ENCODE data around the gene RFESD. TPM values are rescaled to one million over a fixed set of nuclear protein-coding genes. Genes with fewer than 3 reads are reported as not detected.

RFESD gene
- total and polyA plus RNA-seq, 10 of the 15 experiments (the other 5 are each of a cell fraction or from before 2014, with no cell fraction given), result 1.9 to 14.7 (median 4.9) TPM

- TF ChIP-seq, protein P1, sequence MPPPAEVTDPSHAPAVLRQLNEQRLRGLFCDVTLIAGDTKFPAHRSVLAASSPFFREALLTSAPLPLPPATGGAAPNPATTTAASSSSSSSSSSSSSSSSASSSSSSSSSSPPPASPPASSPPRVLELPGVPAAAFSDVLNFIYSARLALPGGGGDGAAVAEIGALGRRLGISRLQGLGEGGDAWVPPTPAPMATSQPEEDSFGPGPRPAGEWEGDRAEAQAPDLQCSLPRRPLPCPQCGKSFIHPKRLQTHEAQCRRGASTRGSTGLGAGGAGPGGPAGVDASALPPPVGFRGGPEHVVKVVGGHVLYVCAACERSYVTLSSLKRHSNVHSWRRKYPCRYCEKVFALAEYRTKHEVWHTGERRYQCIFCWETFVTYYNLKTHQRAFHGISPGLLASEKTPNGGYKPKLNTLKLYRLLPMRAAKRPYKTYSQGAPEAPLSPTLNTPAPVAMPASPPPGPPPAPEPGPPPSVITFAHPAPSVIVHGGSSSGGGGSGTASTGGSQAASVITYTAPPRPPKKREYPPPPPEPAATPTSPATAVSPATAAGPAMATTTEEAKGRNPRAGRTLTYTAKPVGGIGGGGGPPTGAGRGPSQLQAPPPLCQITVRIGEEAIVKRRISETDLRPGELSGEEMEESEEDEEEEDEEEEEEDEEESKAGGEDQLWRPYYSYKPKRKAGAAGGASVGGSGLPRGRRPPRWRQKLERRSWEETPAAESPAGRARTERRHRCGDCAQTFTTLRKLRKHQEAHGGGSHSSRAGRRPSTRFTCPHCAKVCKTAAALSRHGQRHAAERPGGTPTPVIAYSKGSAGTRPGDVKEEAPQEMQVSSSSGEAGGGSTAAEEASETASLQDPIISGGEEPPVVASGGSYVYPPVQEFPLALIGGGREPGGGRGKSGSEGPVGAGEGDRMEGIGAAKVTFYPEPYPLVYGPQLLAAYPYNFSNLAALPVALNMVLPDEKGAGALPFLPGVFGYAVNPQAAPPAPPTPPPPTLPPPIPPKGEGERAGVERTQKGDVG (CRISPR knock-in tag; IDR thresholded peaks at IDR 0.05), result no peak
- TF ChIP-seq KAT2A (conservative IDR thresholded peaks at IDR 0.05; ENCODE audit: control insufficient read depth, low read depth, low read length), result no peak
- no peak for TF ChIP-seq TARDBP (IDR thresholded peaks at IDR 0.05; ENCODE audit: borderline replicate concordance)
- 0 out of 2 replicates have a peak, but pooled peaks have one; percentile 33 for TF ChIP-seq ZSCAN29 (IDR thresholded peaks at IDR 0.05)
- TF ChIP-seq E4F1 (IDR thresholded peaks at IDR 0.05; ENCODE audit: borderline replicate concordance, partially characterized antibody), result no peak
- TF ChIP-seq NFXL1 (IDR thresholded peaks at IDR 0.05; ENCODE audit: borderline replicate concordance), result no peak
- no peak for TF ChIP-seq MYC (IDR thresholded peaks at IDR 0.05; ENCODE audit: insufficient read depth, insufficient read length, insufficient replicate concordance, low read length, severe bottlenecking)
- no peak for TF ChIP-seq RAD21 (IDR thresholded peaks at IDR 0.05; ENCODE audit: insufficient read depth, low read depth, low read length)
- TF ChIP-seq JUND (IDR thresholded peaks at IDR 0.05; ENCODE audit: low read depth, low read length), result peak; percentile 74; the same call in 1 of the 2 replicates
- peak; percentile 97 for TF ChIP-seq EED (IDR thresholded peaks at IDR 0.05; ENCODE audit: low read depth)
- no peak for TF ChIP-seq HDGF (IDR thresholded peaks at IDR 0.05)
- TF ChIP-seq SMAD1 (IDR thresholded peaks at IDR 0.05; ENCODE audit: low read depth, partially characterized antibody), result no peak
- TF ChIP-seq CREB1 (IDR thresholded peaks at IDR 0.05; ENCODE audit: low read depth), result 0 out of 2 replicates have a peak, but pooled peaks have one; percentile 23
- 0 out of 2 replicates have a peak, but pooled peaks have one; percentile 83 for TF ChIP-seq PAX8 (IDR thresholded peaks at IDR 0.05)
- no peak for TF ChIP-seq ZNF622 (IDR thresholded peaks at IDR 0.05)
- TF ChIP-seq, protein P2, sequence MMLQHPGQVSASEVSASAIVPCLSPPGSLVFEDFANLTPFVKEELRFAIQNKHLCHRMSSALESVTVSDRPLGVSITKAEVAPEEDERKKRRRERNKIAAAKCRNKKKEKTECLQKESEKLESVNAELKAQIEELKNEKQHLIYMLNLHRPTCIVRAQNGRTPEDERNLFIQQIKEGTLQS (IDR thresholded peaks at IDR 0.05; ENCODE audit: borderline replicate concordance, extremely low read depth, low read depth, low read length), result no peak
- peak; percentile 61; the same call in 1 of the 2 replicates for TF ChIP-seq PAX5 (IDR thresholded peaks at IDR 0.05; ENCODE audit: borderline replicate concordance, low read depth, low read length)
- no peak for TF ChIP-seq SP1 (IDR thresholded peaks at IDR 0.05; ENCODE audit: low read depth, low read length)
- no peak for TF ChIP-seq SMC3 (IDR thresholded peaks at IDR 0.05; ENCODE audit: borderline replicate concordance, low read length)
- TF ChIP-seq TBL1XR1 (IDR thresholded peaks at IDR 0.05; ENCODE audit: low read depth, low read length), result 0 out of 2 replicates have a peak, but pooled peaks have one; percentile 55
- peak; percentile 45; the same call in 1 of the 2 replicates for TF ChIP-seq NBN (IDR thresholded peaks at IDR 0.05)
- no peak for TF ChIP-seq SIN3A (IDR thresholded peaks at IDR 0.05; ENCODE audit: low read depth, low read length)
- no peak for TF ChIP-seq CHD2 (IDR thresholded peaks at IDR 0.05; ENCODE audit: borderline replicate concordance, low read depth, low read length)
- TF ChIP-seq MYB (IDR thresholded peaks at IDR 0.05; ENCODE audit: borderline replicate concordance, low read depth, low read length), result no peak
These were observed 31.5 kb upstream of the RFESD start (continued) for GRCh38 chr5:95615164-95615467.

All from GM12878 (cell line).